GM19023 (cell line): Measurements from ENCODE around the gene DAPK2.
"Not testable (repeated sequence)": the region's sequence is repeated elsewhere in the genome, so short reads cannot be mapped to it uniquely, and the experiment has no call there.

Experiments used
- ATAC-seq: cut with Tn5 transposase; IDR thresholded peaks from one replicate; pipeline ENCODE4 v1.9.1; 2021; ENCODE audit warnings: mild to moderate bottlenecking, moderate library complexity; ENCODE audit not compliant: unreplicated experiment

Gene DAPK2

DNA sequence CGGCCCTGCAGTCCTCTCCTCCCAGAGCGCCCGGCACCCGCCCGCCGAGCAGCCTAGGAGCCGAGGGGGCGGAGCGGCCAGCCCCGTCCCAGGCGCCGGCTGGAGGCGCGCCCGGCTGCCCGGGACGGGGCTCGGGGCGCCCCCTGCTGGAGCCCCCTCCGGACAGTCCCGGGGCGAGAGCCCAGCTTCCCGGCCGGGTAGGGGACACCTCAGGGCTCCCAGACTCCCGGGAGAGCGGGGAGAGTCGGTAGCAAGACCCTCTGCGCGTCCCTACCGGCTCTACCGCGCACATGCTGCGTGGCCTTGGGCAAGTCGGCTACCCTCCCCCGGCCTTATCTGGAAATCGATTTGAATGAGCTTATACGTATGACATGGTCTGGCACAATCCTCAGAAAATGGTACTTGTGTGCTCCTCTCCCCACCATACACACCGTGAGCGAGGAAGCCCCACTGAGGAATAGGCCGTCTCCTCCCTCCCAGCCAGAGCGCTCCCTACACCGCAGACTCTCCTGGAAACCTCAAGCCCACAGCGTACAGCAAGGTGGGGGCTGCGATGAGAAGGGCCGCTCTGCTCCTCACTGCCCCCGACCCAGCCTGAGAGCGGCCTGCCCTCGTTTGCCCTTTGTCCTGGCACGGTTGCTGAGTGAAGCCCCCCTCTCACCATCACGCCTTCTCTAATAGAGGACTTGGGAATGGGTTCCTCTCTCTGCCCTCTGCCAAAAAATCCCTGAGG, at the start of gene DAPK2:
Gene DAPK2 (minus strand): TSS at position 65 of the 733 bp plus-strand sequence. CDS start 6,224 bp downstream, outside the sequence.
- ATAC-seq, result peak; percentile 46

DNA sequence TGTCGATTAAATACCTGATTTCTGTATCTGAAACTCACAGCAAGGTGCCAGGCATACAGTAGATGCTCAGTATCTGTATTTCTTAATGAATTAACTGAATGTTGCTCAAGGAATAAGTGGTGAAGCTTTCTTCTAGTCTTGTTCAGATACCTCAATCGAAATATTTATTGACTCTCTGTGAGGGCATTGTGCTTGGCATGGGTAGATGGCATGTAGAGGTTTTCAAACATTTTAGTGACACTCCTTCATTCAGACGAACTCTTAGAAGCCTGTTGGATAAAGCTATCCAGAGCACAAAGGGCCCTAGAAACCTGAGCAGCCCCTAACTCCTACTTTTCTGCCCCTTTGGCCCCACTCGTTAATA, 49.1 kb upstream of the DAPK2 start:
- ATAC-seq, result no peak

DNA sequence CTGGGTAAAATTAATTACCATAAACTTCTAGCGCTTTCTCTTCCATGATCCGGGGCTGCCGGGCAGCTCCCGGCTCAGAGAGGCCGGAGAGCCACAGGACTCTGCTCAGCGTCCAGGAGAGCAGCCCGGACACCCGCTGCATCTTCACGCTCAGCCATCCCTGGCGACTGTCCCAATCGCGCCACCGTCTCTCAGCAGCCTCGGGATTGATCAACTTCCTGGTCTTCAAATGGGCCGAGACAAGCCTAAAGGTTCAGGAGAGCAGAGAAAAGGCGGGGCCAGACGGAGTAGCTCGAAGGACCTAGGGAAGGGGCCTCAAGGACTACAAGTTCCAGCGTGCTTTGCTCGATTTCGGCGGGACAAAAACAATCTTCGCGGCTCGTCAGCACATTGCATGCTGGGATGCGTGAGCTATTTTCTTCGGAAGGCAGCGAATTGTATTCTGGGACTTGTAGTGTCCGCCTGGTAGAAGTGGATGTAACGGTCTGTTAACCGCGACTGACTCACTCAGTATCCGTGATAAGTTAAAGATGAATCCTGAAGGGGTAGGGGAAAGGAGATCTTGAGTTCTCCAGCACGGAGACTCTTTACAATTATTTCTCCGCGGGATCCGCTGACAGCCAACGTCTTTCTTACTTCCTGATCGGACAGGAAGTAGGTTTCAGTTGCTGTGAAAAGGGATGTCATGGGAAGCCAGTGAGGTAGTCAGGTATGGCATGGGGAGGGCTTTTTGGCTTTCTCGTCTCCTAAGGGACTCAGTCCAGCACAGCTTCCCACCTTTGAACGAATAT, 47.5 kb upstream of the DAPK2 start, which contains the start of gene CIAO2A:
Gene CIAO2A (minus strand): TSS at position 212 of the 791 bp plus-strand sequence. CDS start 70 bp downstream, at position 142.
- ATAC-seq, result peak; percentile 71

DNA sequence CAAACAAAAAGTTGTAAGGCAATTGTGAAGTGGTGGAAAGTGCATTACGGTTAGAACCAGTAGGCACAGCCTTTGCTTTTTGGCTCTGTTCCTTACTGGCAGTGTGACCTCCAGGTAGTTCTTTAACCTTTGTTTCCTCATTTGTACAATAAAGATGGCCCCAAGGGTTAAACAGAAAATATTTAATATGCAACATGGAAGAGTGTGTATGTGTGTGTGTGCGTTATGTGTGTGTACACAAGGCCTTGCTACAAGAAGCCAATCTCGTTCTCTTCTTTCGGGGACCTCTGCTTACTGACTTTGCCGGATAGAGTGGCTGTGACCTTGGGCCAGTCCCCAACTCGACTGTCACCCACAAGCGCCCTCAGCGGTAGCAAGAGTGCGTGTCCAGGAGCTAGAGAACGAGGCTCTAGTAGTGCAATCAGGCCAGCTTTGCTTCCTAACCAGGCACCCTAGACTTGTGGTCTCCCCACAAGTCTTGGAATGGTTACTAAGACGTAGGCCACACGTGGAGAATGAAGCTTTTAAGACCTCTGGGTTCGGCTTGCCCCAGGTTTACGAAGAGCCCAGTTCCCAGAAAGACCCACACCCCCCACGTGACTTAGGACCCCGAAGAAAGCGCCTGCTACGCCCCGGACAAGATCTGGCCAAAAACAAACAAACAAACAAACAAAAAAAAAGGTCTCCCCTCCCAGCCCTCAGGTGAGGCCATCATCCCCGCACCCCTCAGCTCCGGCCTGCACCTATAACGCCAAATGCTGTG, 46.8 kb upstream of the DAPK2 start:
- ATAC-seq, result peak; percentile 23

DNA sequence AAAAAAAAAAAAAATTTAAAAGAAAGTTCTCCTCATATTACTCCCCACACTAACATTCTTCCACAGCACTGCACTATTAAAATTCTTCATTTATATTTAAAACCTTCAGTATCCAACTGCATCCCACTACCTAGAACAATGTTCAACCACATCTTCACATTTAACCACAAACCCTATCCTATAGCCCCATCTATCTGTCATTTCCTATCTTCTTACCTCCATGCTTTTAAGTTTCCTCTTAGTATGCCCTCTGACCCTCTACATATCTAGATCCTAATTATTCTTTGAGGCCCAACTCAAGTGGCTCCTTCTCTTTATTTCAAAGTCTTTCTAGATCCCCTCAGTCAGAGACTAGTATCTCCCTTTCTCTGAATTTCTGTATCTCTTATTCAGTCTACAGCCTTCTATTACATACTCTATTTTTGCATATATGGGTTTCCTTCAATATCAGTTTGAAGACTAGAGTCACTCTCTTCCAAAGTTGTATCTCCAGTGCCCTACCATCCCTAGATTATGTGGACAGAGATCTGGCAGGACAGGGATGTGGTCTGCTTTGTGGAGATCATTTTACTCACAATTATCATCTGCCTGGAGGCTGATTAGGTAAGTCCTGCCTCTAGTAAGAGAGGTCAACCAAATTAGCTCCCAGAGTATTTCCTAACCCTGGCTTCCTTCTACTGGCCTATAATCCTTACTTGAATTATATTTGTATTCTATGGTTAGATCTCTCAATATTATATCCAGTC, 46.0 kb upstream of the DAPK2 start:
- no peak for ATAC-seq

DNA sequence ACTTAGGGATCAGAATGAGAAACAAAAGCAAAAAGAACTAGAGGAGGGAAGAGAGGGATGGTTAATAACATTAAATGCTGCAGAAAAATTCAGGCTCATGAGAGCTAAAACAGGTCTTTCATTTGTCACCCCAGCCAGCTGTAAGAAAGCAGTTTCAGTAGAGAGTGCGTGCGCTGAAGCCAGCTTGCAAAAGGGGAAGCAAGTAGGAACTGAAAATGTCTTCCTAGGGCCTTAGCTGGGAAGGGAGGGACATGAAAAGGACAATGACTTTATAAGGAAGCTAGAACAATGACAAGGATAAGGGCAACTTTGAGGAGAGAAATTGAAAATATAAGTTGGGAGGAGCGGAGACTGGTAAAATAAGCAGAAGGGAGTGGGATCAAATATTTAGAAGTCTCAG, 44.2 kb upstream of the DAPK2 start:
- ATAC-seq, result no peak

DNA sequence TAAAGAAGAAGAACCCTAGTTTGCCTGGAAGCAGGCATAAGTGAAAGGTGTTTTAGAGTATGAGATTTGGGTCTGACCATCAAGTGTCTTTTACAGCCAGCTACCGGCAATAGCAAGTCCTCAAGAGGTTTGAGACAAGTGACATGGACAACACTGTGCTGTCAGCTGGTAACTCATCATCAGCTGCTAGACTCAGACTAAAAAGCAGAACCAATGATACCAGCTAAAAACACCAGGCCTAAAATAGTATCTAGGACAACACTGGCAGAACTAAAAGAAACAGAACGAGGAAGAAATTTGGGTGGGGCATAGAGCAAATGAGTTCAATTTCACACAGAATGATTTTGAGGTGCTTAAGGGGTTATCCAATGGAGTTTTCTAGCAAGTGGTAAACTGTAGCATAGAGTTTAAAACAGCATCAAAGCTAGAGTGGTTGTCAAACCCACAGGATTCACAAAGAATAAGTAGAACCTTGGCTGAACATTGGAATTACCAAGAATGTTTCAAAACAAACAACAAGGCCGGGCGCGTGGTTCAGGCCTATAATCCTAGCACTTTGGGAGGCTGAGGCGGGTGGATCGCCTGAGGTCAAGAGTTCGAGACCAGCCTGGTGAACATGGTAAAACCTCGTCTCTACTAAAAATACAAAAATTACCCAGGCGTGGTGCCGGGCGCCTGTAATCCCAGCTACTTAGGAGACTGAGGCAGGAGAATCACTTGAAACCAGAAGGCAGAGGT, 43.4 kb upstream of the DAPK2 start:
- no peak for ATAC-seq

DNA sequence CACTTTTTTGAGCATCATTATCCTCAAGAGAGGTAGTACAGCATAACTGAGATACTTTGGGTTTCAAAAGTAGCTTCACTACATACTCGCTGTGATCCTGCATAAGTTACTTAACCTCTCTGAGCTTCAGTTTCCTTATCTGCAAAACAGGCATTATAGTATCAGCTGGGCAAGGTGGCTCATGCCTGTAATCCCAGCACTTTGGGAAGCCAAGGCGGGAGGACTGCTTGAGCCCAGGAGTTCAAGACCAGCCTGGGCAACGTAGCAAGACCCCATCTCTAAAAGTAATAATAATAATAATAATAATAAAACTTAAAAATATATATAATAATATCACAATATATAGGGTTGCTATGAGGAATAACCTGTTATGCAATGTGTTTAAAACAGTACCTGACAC, 36.5 kb upstream of the DAPK2 start:
- ATAC-seq, result no peak

DNA sequence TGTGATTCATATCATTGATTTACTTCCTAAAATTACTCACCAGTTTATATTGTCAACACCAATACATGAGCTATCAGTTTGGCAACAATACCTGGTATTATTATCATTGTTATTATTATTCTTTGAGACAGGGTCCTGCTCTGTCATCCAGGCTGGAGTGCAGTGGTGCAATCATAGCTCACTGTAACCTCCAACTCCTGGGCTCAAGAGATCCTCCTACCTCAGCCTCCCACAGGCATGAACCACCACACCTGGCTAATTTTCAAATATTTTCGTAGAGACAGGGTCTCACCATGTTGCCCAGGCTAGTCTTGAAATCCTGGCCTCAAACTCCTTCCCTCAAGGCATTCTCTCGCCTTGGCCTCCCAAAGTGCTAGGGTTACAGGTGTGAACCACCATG, 27.2 kb upstream of the DAPK2 start:
- ATAC-seq, result not testable (repeated sequence)

DNA sequence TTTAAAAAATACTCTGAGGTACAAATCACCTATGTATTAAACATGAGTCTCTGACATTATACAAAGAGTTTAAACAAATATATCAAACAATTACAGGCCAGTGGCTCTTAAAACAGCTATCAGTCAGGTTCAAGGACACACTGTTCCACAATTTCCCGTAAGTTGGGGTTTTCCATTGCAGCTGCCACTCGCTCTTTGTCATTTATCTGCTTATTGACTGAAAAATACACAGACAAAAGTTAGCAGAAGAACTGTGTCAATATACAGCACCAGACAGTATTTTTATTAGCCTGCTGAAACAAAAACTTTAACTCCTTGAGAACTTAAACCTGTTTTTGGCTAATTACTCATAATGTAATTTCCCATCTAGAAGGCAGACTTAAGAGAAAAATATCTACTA, 26.5 kb upstream of the DAPK2 start:
- no peak for ATAC-seq

DNA sequence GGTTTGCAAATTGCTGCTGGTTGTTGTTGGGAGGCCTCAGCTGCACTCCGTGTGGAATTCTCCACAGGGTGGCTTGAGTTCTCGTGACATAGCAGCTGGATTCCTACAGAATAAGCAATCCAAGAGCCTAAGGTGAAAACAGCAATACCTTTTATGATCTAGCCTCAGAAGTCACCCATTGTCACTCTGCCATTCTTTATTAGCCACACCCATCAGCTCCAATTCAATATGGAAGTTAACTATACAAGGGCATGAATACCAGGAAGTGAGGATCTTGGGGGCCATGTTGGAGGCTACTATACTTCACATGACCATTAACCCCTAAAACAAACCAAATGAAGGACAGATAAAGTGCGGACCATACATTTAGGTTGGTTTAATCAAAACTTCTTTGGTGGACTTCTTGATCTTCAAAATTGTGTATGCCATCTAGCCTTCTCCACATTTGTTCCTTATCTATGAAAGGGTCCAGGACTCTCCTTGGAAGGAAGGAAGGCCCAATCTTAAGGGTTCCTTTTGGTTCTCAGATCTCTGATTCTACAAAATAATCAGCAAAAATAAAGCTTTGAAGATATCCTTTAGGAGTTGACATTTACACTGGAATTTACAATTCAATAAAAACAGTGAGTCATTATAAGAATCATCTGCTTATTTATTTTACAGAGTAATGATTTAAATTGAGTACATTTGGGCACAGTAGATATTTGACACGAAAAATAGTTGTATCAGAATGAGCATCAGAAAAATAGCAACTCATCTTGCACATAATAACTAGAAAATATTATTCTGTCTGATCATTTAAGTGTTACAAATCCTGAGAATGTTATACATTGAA, 25.9 kb upstream of the DAPK2 start:
- ATAC-seq, result no peak

DNA sequence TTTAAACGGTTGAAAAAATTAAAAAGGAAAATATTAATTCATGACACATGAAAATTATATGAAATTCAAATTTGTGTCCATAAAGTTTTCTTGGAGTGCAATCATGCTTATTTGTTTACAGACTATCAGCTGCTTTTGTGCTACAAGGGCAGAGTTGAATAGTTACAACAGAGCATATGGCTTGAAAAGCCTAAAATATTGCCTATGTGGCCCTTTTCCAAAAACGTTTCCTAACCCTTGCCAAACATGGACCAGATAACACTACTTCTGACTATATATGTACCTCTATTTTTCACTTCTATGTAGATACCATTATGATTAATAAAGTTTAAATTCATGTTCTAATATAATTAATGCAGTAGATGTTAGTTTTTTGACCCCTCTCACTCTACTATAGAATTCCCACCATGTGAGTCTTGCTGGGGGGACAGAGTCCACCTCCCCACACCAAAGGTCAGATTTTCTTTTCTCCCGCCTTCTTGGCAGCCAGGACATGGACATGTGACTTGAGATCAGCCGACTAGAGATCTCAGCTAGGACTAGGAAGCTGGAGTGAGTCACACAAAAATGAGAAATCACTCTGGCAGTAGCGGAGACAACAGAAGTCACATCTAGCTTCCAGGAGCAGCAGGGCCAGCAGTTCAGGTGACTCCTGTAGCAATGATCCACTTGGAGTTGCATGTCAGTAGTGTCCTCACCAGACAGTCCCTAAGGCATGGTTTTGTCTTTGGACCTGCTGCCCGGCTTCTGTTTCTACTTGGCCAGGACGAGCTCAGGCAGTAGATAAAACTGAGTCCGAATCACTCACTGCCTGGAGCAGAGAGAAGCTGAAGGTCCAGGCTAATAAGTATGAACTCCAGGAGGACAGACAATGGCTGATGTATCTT, 24.9 kb upstream of the DAPK2 start:
- no peak for ATAC-seq

DNA sequence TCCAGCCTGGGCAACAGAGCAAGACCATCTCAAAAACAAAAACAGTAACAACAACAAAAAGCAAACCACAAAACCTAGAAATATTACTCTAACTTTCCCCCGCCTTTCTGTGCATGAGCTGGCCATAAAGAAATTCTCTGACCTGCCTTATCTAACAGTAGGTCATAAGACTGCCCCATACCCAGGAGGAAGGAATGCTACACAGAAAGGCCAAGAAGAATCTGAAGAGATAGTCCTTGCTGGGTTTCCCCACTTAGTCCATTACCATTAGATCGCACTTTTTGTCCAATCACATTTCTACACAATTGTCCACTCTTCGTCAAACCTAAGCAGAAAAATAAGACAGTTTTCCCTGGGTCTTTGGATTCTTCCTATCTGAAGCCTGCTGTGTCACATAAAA, 23.8 kb upstream of the DAPK2 start:
- no peak for ATAC-seq

DNA sequence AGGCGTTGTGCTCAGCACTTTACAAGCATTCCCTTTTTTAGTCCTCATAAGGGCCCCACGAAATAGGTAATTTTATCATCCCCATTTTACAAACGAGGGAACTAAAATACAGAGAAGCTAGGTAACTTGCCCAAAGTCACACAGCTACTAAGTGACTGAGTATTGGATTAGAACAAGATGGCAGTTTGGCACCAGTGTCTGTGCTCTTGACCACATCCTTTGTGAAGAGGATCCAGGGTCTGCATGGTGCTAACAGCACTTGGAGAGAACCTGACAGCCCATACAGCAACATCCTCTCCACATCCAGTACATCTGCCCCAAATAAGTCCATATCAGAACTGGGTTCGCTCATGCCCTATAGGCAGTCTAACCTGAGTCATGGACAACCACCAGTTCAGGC, 21.8 kb upstream of the DAPK2 start:
- ATAC-seq, result no peak

DNA sequence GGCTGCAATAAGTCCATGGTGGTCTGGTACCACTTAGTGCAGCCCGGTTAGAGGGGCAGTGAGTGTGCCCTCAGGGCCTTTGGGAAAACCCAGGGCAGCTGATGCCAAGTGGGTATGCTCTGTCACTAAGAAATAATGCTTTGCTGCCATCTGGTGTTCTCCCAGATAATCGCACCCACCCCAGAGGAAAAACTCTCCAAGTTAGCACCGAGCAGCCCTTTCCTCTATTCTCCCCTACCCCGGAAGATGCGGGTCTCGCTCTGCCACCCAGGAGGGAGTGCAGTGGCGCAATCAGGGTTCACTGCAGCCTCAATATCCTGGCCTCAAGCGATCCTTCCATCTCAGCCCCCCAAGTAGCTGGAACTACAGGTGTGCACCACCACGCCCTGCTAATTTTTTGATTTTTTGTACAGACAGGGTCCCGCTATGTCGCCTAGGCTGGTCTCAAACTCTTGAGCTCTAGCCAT, 21.3 kb upstream of the DAPK2 start:
- no peak for ATAC-seq

DNA sequence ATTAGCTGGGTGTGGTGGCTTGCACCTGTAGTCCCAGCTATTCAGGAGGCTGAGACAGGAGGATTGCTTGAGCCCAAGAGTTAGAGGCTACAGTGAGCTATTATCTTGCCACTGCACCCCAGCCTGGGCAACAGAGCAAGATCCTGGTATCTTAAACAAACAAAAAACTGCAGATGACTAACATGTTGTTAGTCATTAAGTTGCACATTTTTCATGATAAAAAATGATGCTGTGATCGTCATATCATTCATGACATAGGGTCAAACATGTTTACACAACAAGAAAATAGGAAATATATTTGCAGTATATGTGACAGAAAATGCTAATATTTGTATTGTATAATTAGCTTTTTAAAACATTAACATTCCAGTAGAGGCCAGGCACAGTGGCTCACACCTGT, 20.2 kb upstream of the DAPK2 start:
- no peak for ATAC-seq

DNA sequence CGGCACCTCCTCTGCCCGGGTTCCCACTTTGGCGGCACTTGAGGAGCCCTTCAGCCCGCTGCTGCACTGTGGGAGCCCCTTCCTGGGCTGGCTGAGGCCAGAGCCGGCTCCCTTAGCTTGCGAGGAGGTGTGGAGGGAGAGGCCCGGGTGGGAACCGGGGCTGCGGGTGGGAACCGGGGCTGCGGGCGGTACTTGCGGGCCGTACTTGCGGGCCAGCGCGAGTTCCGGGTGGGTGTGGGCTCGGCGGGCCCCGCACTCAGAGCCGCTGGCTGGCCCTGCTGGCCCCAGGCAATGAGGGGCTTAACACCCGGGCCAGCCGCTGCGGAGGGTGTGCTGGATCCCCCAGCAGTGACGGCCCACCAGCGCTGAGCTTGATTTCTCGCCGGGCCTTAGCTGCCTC, 14.4 kb upstream of the DAPK2 start:
- no peak for ATAC-seq

DNA sequence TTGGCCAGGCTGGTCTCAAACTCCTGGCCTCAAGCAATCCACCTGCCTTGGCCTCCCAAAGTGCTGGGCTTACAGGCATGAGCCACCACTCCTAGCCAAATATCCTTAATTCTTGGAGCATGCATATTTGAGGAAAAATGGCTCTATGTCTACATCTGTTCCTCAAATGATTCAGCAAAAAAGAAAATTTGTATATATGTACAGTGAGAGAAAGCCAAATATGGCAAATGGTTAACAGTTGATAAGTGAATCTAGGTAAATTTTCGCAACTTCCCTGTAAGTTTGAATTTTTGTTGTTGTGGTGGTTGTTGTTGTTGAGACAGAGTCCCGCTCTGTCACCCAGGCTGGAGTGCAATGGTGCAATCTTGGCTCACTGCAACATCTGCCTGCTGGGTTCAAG, 12.8 kb upstream of the DAPK2 start:
- not testable (repeated sequence) for ATAC-seq
